Non-pigmented ciliary epithelial cell (primary cell): ENCODE data around the gene AHSA1.
"Not testable (repeated sequence)": the region's sequence is repeated elsewhere in the genome, so short reads cannot be mapped to it uniquely, and the experiment has no call there.

Experiments
- DNase-seq: peaks from one replicate; pipeline ENCODE4 v3.0.0-alpha.2; 2010; ENCODE audit warnings: low read depth

AHSA1 gene

GRCh38 chr14:77457522-77458248 lies at the start of gene AHSA1, which contains the start of gene VIPAS39:
AHSA1 (plus strand) TSS chr14:77458093; CDS start chr14:77458190, 97 bp downstream.
VIPAS39 (minus strand) TSS chr14:77457601; CDS start chr14:77454102, 3,499 bp downstream.
- DNase-seq = peak; percentile 98

GRCh38 chr14:77409131-77409533 lies 48.8 kb upstream of the AHSA1 start:
- no peak for DNase-seq

GRCh38 chr14:77415403-77416030 lies 42.4 kb upstream of the AHSA1 start:
- not testable (repeated sequence) for DNase-seq

- DNase-seq = not testable (repeated sequence)
Observed at GRCh38 chr14:77416098-77416497, 41.8 kb upstream of the AHSA1 start.

GRCh38 chr14:77416836-77417235 lies 41.1 kb upstream of the AHSA1 start:
- no peak for DNase-seq

- DNase-seq = no peak
Observed at GRCh38 chr14:77421201-77421600, 36.7 kb upstream of the AHSA1 start.

- DNase-seq = no peak
Observed at GRCh38 chr14:77423423-77423822, 34.5 kb upstream of the AHSA1 start, which contains the start of gene NOXRED1. NOXRED1 (minus strand) TSS chr14:77423523; CDS start chr14:77422889, 634 bp downstream.

GRCh38 chr14:77424862-77425261 lies 33.0 kb upstream of the AHSA1 start:
- no peak for DNase-seq

- DNase-seq = no peak
Observed at GRCh38 chr14:77426396-77426795, 31.5 kb upstream of the AHSA1 start.

- no peak for DNase-seq
Observed at GRCh38 chr14:77436042-77436441, 21.9 kb upstream of the AHSA1 start.

GRCh38 chr14:77438596-77438995 lies 19.3 kb upstream of the AHSA1 start:
- DNase-seq = no peak

- DNase-seq = no peak
Observed at GRCh38 chr14:77439861-77440260, 18.0 kb upstream of the AHSA1 start.

- no peak for DNase-seq
Observed at GRCh38 chr14:77442196-77442595, 15.7 kb upstream of the AHSA1 start.

- DNase-seq = no peak
Observed at GRCh38 chr14:77455966-77456640, 1.8 kb upstream of the AHSA1 start.

GRCh38 chr14:77457115-77457521 lies 775 bp upstream of the AHSA1 start:
- no peak for DNase-seq

GRCh38 chr14:77458249-77458950 lies 507 bp downstream of the AHSA1 start:
- no peak for DNase-seq

- peak; percentile 48 for DNase-seq
Observed at GRCh38 chr14:77459072-77459723, 1.3 kb downstream of the AHSA1 start.

- no peak for DNase-seq
Observed at GRCh38 chr14:77467801-77468200, 9.9 kb downstream of the AHSA1 start.

- no peak for DNase-seq
Observed at GRCh38 chr14:77469067-77469505, 11.2 kb downstream of the AHSA1 start.

- no peak for DNase-seq
Observed at GRCh38 chr14:77469539-77469938, 11.6 kb downstream of the AHSA1 start.

GRCh38 chr14:77470224-77470870 lies 12.5 kb downstream of the AHSA1 start:
- DNase-seq = no peak
